HepG2 (cell line): ENCODE results near the gene LRP5. TPM values are rescaled to one million over a fixed set of nuclear protein-coding genes. Genes with fewer than 3 reads are reported as not detected.
A peak's percentile ranks its signal among the peaks of the same experiment; 100 is the strongest.

Experiments
- ATAC-seq: fragments of 200-7000 bp; cut with Tn5 transposase; 3 replicates; pipeline ENCODE4 v1.9.1; 2020; ENCODE audit warnings: mild to moderate bottlenecking, moderate library complexity
- BruUV-seq: library from RNA; stranded (reverse); fragments of 400-500 nt; replicated peaks from 2 replicates; lab custom pipeline; 2021; lab: Mats Ljungman, UMichigan
- CTCF ChIA-PET: fragments of 300-600 bp; formaldehyde crosslinking; extraction: SDS; loops from one replicate; lab custom pipeline; 2021; ENCODE audit warnings: low total read pairs, inconsistent platforms, low intra/inter-chr PET ratio; lab: Yijun Ruan, JAX
- POLR2A ChIA-PET: fragments of 350-600 bp; sonication (Branson Sonifier 250); formaldehyde crosslinking; loops from one replicate; lab custom pipeline; 2020; ENCODE audit warnings: antibody characterized with exemption, inconsistent platforms; lab: Yijun Ruan, JAX
- DNase-seq: peaks from one replicate; pipeline ENCODE4 v3.0.0-alpha.2; 2015; ENCODE audit warnings: low spot score
- FAIRE-seq: peaks from 3 replicates; lab custom pipeline; 2011; peaks lifted over from hg19 to GRCh38; lab: Jason Lieb, UNC
- H2AFZ ChIP-seq: one replicate; pipeline ENCODE4 v1.6.1; 2011; ENCODE audit warnings: low read length, inconsistent platforms
- H3K27ac ChIP-seq: fragments of 300-600 bp; 3 replicates; pipeline ENCODE4 v1.8.0; 2011; ENCODE audit warnings: mixed run types, mild to moderate bottlenecking, mixed read lengths, low read length, inconsistent platforms; ENCODE audit not compliant: insufficient read depth; ENCODE audit errors: extremely low read length
- H3K27me3 ChIP-seq, 2 experiments: fragments of 200-600 bp in 1 of 2; 2 replicates in 1 of 2; 3 replicates in 1 of 2; pipeline versions ENCODE4 v1.6.0 to v1.8.0; 2011; ENCODE audit warnings: low read length in 2 of 2, mild to moderate bottlenecking in 2 of 2, moderate library complexity in 2 of 2, inconsistent platforms in 1 of 2; ENCODE audit not compliant: insufficient read depth in 2 of 2, control insufficient read depth in 1 of 2
- H3K36me3 ChIP-seq, 2 experiments: fragments of 200-600 bp in 1 of 2; replicated peaks in 1 of 2; 2 replicates in 1 of 2; 3 replicates in 1 of 2; pipeline versions ENCODE4 v1.5.1 to v1.8.0; 2011; ENCODE audit warnings: low read length in 2 of 2, inconsistent platforms in 1 of 2; ENCODE audit not compliant: insufficient read depth in 2 of 2, control insufficient read depth in 1 of 2
- H3K4me1 ChIP-seq: 2 replicates; pipeline ENCODE4 v1.5.1; 2012; ENCODE audit warnings: low read length, inconsistent platforms; ENCODE audit not compliant: insufficient read depth
- H3K4me2 ChIP-seq: 2 replicates; pipeline ENCODE4 v1.6.0; 2011; ENCODE audit warnings: low read depth, low read length, inconsistent platforms
- H3K4me3 ChIP-seq, 3 experiments: fragments of 200-600 bp in 1 of 3; sonication (generic), shearing (Covaris generic) in 1 of 3; replicated peaks in 1 of 3; 2 replicates each; pipeline ENCODE4 v1.5.1; 2011 to 2016; ENCODE audit warnings: low read length in 3 of 3, inconsistent platforms in 2 of 3, low read depth in 2 of 3, mild to moderate bottlenecking in 2 of 3, control low read depth in 1 of 3, mixed read lengths in 1 of 3; ENCODE audit not compliant: insufficient read depth in 1 of 3
- H3K79me2 ChIP-seq: one replicate; pipeline ENCODE4 v1.6.1; 2011; ENCODE audit warnings: low read length, inconsistent platforms; ENCODE audit not compliant: insufficient read depth
- H3K9ac ChIP-seq: 2 replicates; pipeline ENCODE4 v1.6.0; 2011; ENCODE audit warnings: mild to moderate bottlenecking, low read depth, low read length, inconsistent platforms; ENCODE audit not compliant: insufficient read depth
- H3K9me3 ChIP-seq: 2 replicates; pipeline ENCODE4 v1.5.1; 2012; ENCODE audit warnings: mild to moderate bottlenecking, low read length
- H4K20me1 ChIP-seq: 2 replicates; pipeline ENCODE4 v1.6.0; 2011; ENCODE audit warnings: inconsistent platforms, mild to moderate bottlenecking, low read length, moderate library complexity; ENCODE audit not compliant: insufficient read depth
- CREM ChIP-seq, 2 experiments: sonication (generic) in 1 of 2; formaldehyde crosslinking in 1 of 2; IDR thresholded peaks; 2 replicates each; pipeline versions ENCODE4 v1.4.0 to v1.6.1; 2016 to 2020; ENCODE audit warnings: antibody characterized with exemption in 1 of 2, mild to moderate bottlenecking in 1 of 2, missing genetic modification reagents in 1 of 2
- MEF2D ChIP-seq: sonication (generic); formaldehyde crosslinking; IDR thresholded peaks from 2 replicates; pipeline ENCODE4 v1.5.1; 2020; ENCODE audit warnings: mild to moderate bottlenecking, missing genetic modification reagents
- RBM22 ChIP-seq: fragments of 200-400 bp; formaldehyde crosslinking; optimal IDR thresholded peaks from 2 replicates; pipeline ENCODE3; 2017; ENCODE audit warnings: mild to moderate bottlenecking, low read length, moderate library complexity
- WGBS: methylation state at CpG from one replicate; pipeline ENCODE4 v1.1.6; 2017; ENCODE audit warnings: low lambda C conversion rate; 5-methylcytosine and 5-hydroxymethylcytosine counted together
- in situ Hi-C: cut with HindIII; loops from 2 replicates; pipeline ENCODE4 v1.10.0; 2017; ENCODE audit warnings: low pct_unique_long_range_greater_than_20kb; ENCODE audit not compliant: extremely low pct_ligation_motif_present
- intact Hi-C: fragments of 100-400 bp; cut with micrococcal nuclease; formaldehyde crosslinking; loops from one replicate; pipeline ENCODE4 v1.10.0; 2022; ENCODE audit not compliant: unreplicated experiment
- polyA plus RNA-seq, 8 experiments: library from polyadenylated mRNA; depleted of rRNA in 3 of 8; stranded (reverse) in 7 of 8; unstranded in 1 of 8; fragments of >200 nt; fragmentation: Illumina TruSeq in 4 of 8; extraction: Trizol in 4 of 8; gene quantifications; 2 replicates each; pipeline versions ENCODE4 v1.2.1 to v1.2.3, GENCODE V29; 2011 to 2016; ENCODE audit warnings: low read depth in 4 of 8, missing spikeins in 1 of 8, mixed read lengths in 1 of 8; ENCODE audit not compliant: insufficient read depth in 1 of 8
- total RNA-seq, 5 experiments: library from RNA; depleted of rRNA; stranded (reverse); fragments of >200 nt; fragmentation: Illumina TruSeq; extraction: Trizol; gene quantifications; 2 replicates each; pipeline ENCODE4 v1.2.3, GENCODE V29; 2016; ENCODE audit warnings: low read depth in 1 of 5
- TF ChIP-seq, protein P1 (sequence below): sonication (generic); formaldehyde crosslinking; IDR thresholded peaks from 2 replicates; pipeline ENCODE4 v1.4.0; 2020; ENCODE audit warnings: mild to moderate bottlenecking, missing genetic modification reagents, borderline replicate concordance

The LRP5 gene
- total and polyA plus RNA-seq, 2 of the 13 experiments (the other 11 are each of a cell fraction or from before 2014, with no cell fraction given): 40.4 to 64.0 TPM

DNA sequence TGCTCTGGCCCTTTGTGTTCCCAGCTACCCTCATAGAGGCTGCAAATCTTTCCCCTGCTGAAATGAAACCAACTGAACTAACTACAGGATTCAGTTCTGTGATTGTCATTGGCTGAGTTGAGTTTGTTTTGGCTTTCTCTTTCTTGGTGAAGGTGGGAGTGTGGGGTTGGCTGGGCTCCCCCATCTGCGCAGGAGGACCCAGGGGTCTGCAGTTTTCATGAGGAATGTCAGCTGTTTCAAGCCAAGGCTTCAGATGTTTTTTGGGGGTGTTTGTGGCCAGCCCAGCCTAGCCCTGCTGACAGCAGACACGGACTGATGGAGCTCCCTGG is 34.0 kb downstream of the LRP5 start:
- Histone ChIP-seq H3K27me3 (no peaks in the 10 kb centered on the region), H3K4me3 (no peak overlapping the region), H3K9me3 (no peaks in the 10 kb centered on the region), H3K79me2 (peaks cover 89% of the 10 kb centered on the region), H3K27ac (no peak overlapping the region), H4K20me1 (peaks cover 83% of the 10 kb centered on the region), H3K4me1 (peaks cover 63% of the 10 kb centered on the region), H3K36me3 (peaks cover 31 to 37% of the 10 kb centered on the region in 2 experiments; a peak in 4 of 5 replicates), H3K9ac (no peak overlapping the region), H3K4me2 (no peak overlapping the region), H2AFZ (no peak overlapping the region)
- ChIA-PET CTCF (no interaction called here), POLR2A (interaction anchor here (1.3 kb wide), 1 partner anchor 31 kb away, joined by 3 read pairs; no protein-coding TSS in a partner anchor)
- in situ Hi-C loops: no loop called here
- ATAC-seq: no peak
- no peak for DNase-seq
- no peak for FAIRE-seq
- no TSS peak for BruUV-seq
- intact Hi-C loops: no loop called here
- TF ChIP-seq RBM22: peak; percentile 49
- TF ChIP-seq MEF2D: no peak
- TF ChIP-seq CREM (IDR thresholded peaks at IDR 0.05): no peak
- no peak for TF ChIP-seq CREM (CRISPR knock-in tag; IDR thresholded peaks at IDR 0.05)
- TF ChIP-seq, protein P1, sequence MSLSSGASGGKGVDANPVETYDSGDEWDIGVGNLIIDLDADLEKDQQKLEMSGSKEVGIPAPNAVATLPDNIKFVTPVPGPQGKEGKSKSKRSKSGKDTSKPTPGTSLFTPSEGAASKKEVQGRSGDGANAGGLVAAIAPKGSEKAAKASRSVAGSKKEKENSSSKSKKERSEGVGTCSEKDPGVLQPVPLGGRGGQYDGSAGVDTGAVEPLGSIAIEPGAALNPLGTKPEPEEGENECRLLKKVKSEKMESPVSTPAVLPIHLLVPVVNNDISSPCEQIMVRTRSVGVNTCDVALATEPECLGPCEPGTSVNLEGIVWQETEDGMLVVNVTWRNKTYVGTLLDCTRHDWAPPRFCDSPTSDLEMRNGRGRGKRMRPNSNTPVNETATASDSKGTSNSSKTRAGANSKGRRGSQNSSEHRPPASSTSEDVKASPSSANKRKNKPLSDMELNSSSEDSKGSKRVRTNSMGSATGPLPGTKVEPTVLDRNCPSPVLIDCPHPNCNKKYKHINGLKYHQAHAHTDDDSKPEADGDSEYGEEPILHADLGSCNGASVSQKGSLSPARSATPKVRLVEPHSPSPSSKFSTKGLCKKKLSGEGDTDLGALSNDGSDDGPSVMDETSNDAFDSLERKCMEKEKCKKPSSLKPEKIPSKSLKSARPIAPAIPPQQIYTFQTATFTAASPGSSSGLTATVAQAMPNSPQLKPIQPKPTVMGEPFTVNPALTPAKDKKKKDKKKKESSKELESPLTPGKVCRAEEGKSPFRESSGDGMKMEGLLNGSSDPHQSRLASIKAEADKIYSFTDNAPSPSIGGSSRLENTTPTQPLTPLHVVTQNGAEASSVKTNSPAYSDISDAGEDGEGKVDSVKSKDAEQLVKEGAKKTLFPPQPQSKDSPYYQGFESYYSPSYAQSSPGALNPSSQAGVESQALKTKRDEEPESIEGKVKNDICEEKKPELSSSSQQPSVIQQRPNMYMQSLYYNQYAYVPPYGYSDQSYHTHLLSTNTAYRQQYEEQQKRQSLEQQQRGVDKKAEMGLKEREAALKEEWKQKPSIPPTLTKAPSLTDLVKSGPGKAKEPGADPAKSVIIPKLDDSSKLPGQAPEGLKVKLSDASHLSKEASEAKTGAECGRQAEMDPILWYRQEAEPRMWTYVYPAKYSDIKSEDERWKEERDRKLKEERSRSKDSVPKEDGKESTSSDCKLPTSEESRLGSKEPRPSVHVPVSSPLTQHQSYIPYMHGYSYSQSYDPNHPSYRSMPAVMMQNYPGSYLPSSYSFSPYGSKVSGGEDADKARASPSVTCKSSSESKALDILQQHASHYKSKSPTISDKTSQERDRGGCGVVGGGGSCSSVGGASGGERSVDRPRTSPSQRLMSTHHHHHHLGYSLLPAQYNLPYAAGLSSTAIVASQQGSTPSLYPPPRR (CRISPR knock-in tag): no peak
- WGBS: 85% methylated on average over 2 of the region's 2 CpGs
